Tongue (tissue), 2 donors: ENCODE data around the gene TMEM140. TPM values are rescaled to one million over a fixed set of nuclear protein-coding genes. Genes with fewer than 3 reads are reported as not detected.
"Not testable (repeated sequence)": the region's sequence is repeated elsewhere in the genome, so short reads cannot be mapped to it uniquely, and the experiment has no call there.

Experiments used
- DNase-seq: peaks from one replicate; pipeline ENCODE4 v3.0.0-alpha.2; 2015
- total RNA-seq: library from RNA; depleted of rRNA; stranded (reverse); fragments of >200 nt; gene quantifications from one replicate; pipeline ENCODE4 v1.2.3, GENCODE V29; 2014

TMEM140 gene
- total RNA-seq = 4.0 TPM

GRCh38 chr7:135147899-135148721, at the start of gene TMEM140:
TSS of gene TMEM140 (plus strand) at chr7:135148072. CDS start at chr7:135164442, 16,370 bp downstream.
- no peak for DNase-seq

- no peak for DNase-seq
Measured at GRCh38 chr7:135098391-135098790, 49.5 kb upstream of the TMEM140 start.

GRCh38 chr7:135100856-135101255, 47.0 kb upstream of the TMEM140 start:
- DNase-seq = no peak

- no peak for DNase-seq
Measured at GRCh38 chr7:135102372-135102771, 45.5 kb upstream of the TMEM140 start.

- DNase-seq = no peak
Measured at GRCh38 chr7:135109562-135109961, 38.3 kb upstream of the TMEM140 start.

- DNase-seq = no peak
Measured at GRCh38 chr7:135109976-135110375, 37.9 kb upstream of the TMEM140 start.

- no peak for DNase-seq
Measured at GRCh38 chr7:135111379-135111778, 36.5 kb upstream of the TMEM140 start.

- DNase-seq = no peak
Measured at GRCh38 chr7:135114622-135115021, 33.2 kb upstream of the TMEM140 start.

GRCh38 chr7:135117096-135117495, 30.8 kb upstream of the TMEM140 start:
- DNase-seq = no peak

GRCh38 chr7:135121868-135122267, 26.0 kb upstream of the TMEM140 start:
- no peak for DNase-seq

- DNase-seq = not testable (repeated sequence)
Measured at GRCh38 chr7:135124631-135125030, 23.2 kb upstream of the TMEM140 start.

- no peak for DNase-seq
Measured at GRCh38 chr7:135128931-135129330, 18.9 kb upstream of the TMEM140 start.

- no peak for DNase-seq
Measured at GRCh38 chr7:135129579-135129978, 18.3 kb upstream of the TMEM140 start.

GRCh38 chr7:135143885-135144668, 3.8 kb upstream of the TMEM140 start:
- DNase-seq = no peak

GRCh38 chr7:135147341-135147898, 452 bp upstream of the TMEM140 start:
- no peak for DNase-seq

GRCh38 chr7:135150072-135150782, 2.4 kb downstream of the TMEM140 start:
- no peak for DNase-seq

- no peak for DNase-seq
Measured at GRCh38 chr7:135151132-135151531, 3.3 kb downstream of the TMEM140 start.

- DNase-seq = no peak
Measured at GRCh38 chr7:135151533-135151932, 3.7 kb downstream of the TMEM140 start.

- DNase-seq = no peak
Measured at GRCh38 chr7:135152442-135152841, 4.6 kb downstream of the TMEM140 start.

- no peak for DNase-seq
Measured at GRCh38 chr7:135154734-135155133, 6.9 kb downstream of the TMEM140 start.

GRCh38 chr7:135156290-135156689, 8.4 kb downstream of the TMEM140 start:
- no peak for DNase-seq

GRCh38 chr7:135158141-135158655, 10.3 kb downstream of the TMEM140 start:
- DNase-seq = no peak
